ENCODE results near the gene MOAP1.
"Not testable (repeated sequence)": the region's sequence is repeated elsewhere in the genome, so short reads cannot be mapped to it uniquely, and the experiment has no call there.

The MOAP1 gene

GRCh38 chr14:93161411-93161940 is 23.2 kb downstream of the MOAP1 start:
- no peaks in the 10 kb centered on the region for H3K4me1 ChIP-seq (ENCODE audit: control insufficient read depth, insufficient read depth, low read length)
- H3K9me3 ChIP-seq (ENCODE audit: control insufficient read depth in 2 of 2, low read length in 2 of 2) = no peaks in the 10 kb centered on the region
- no peak overlapping the region for H3K27ac ChIP-seq (ENCODE audit: low read length)
- no peaks in the 10 kb centered on the region for H3K36me3 ChIP-seq (ENCODE audit: control insufficient read depth in 2 of 2, insufficient read depth in 2 of 2, low read length in 2 of 2)
- no peaks in the 10 kb centered on the region for H3K27me3 ChIP-seq (ENCODE audit: control insufficient read depth in 1 of 2, insufficient read depth in 2 of 2, low read length in 2 of 2)
- H3K9ac ChIP-seq (ENCODE audit: low read length in 2 of 2) = no peak overlapping the region
- no peak overlapping the region for H3K4me3 ChIP-seq (ENCODE audit: low read length in 2 of 2)

DNA sequence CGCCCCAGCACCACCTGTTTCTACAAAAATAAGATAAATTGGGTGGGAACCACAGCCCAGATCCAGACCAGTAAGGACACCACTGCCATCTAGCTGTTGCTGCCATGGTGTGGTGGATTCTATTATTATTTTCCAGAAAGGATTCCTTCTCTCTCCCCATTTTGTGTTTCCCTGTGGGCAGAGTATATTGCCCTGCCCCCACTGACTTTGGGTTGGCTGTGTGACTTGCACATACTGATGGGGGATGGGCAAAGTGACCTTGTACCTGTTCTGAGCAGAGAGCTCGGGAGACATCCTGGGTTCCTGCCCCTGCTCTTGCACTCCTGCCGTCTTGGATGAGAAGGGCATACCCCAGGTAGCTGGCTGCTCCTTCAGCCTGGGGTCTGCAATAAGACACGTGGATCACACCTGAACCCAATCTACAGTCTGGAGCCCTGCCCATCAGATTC is 24.3 kb downstream of the MOAP1 start:
- Histone ChIP-seq H3K36me3 (ENCODE audit: control insufficient read depth in 2 of 2, insufficient read depth in 2 of 2, low read length in 2 of 2) (no peaks in the 10 kb centered on the region), H3K27ac (ENCODE audit: low read length) (no peak overlapping the region), H3K9me3 (ENCODE audit: control insufficient read depth in 2 of 2, low read length in 2 of 2) (no peaks in the 10 kb centered on the region), H3K27me3 (ENCODE audit: control insufficient read depth in 1 of 2, insufficient read depth in 2 of 2, low read length in 2 of 2) (no peaks in the 10 kb centered on the region), H3K4me1 (ENCODE audit: control insufficient read depth, insufficient read depth, low read length) (no peaks in the 10 kb centered on the region), H3K4me3 (ENCODE audit: low read length in 2 of 2) (no peak overlapping the region), H3K9ac (ENCODE audit: low read length in 2 of 2) (no peak overlapping the region)

DNA sequence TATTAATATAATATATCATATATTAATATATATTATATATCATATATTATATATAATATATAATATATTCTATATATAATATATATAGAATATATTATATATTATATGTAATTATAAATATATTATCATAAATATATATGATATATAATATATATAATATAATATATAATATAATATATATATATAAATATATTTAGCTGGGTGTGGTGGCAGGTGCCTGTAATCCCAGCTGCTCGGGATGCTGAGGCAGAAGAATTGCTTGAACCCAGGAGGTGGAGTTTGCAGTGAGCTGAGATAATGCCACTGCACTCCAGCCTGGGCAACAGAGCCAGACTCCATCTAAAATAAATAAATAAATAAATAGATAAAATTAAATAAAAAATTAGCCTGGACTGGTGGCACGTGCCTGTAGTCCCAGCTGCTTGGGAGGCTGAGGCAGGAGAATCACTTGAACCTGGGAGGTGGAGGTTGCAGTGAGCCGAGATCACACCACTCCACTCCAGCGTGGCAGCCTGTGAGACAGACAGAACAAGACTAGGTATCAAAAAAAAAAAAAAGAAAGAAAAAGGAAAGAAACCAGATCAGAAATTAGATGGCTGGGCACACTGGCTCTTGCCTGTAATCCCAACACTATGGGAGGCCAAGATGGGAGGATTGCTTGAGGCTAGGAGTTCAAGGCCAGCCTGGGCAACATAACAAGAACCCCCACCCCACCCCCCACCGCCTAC is 24.9 kb downstream of the MOAP1 start:
- not testable (repeated sequence) for H3K27ac ChIP-seq (ENCODE audit: low read length); H3K9ac ChIP-seq (ENCODE audit: low read length in 2 of 2); H3K4me1 ChIP-seq (ENCODE audit: control insufficient read depth, insufficient read depth, low read length); H3K36me3 ChIP-seq (ENCODE audit: control insufficient read depth in 2 of 2, insufficient read depth in 2 of 2, low read length in 2 of 2); H3K27me3 ChIP-seq (ENCODE audit: control insufficient read depth in 1 of 2, insufficient read depth in 2 of 2, low read length in 2 of 2); H3K4me3 ChIP-seq (ENCODE audit: low read length in 2 of 2); H3K9me3 ChIP-seq (ENCODE audit: control insufficient read depth in 2 of 2, low read length in 2 of 2)

DNA sequence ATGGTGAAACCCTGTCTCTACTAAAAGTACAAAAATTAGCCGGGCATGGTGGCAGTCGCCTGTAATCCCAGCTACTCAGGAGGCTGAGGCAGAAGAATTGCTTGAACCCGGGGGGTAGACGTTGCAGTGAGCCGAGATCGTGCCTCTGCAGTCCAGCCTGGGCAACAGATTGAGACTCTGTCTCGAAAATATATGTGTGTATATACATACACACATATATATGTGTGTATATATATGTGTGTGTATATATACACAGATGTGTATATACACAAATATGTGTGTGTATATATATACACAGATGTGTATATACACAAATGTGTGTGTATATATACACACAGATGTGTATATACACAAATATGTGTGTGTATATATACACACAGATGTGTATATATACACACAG is 26.3 kb downstream of the MOAP1 start:
- not testable (repeated sequence) for H3K9ac ChIP-seq (ENCODE audit: low read length in 2 of 2); H3K27ac ChIP-seq (ENCODE audit: low read length); H3K4me3 ChIP-seq (ENCODE audit: low read length in 2 of 2); H3K4me1 ChIP-seq (ENCODE audit: control insufficient read depth, insufficient read depth, low read length); H3K9me3 ChIP-seq (ENCODE audit: control insufficient read depth in 2 of 2, low read length in 2 of 2); H3K36me3 ChIP-seq (ENCODE audit: control insufficient read depth in 2 of 2, insufficient read depth in 2 of 2, low read length in 2 of 2); H3K27me3 ChIP-seq (ENCODE audit: control insufficient read depth in 1 of 2, insufficient read depth in 2 of 2, low read length in 2 of 2)

DNA sequence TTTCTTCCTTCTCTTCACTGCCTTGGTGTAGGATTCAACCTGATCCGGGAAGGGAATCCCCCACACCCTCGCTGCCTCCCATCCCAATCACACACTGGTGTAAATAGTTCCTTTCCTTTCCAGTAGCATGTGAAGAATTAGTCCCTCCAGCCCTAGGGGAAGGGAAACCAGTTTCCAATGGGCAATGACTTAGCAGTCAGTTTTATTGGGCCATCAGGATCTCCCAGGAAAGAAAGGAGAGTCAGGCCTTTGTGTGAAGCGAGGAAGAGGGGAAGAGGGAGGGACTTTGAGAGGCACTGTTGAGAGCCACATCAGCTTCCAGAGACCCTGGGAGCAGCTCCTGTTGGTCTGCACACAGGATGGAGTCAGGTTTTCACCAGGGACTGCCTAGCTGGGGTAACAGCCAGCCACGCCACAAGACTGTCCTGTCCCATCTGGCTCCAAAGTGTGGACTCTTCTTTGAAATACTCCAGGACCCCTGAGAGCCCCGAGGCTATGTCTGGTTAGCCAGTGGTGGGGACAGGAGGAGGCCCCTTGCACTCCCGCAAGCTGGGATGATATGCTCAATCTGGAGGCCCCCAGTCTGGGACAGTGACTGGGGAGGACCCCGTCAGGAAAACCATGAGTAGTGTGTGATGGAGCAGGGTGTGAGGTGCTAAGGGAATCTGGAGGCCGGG is 27.9 kb downstream of the MOAP1 start:
- H3K36me3 ChIP-seq (ENCODE audit: control insufficient read depth in 2 of 2, insufficient read depth in 2 of 2, low read length in 2 of 2) = no peaks in the 10 kb centered on the region
- no peak overlapping the region for H3K4me3 ChIP-seq (ENCODE audit: low read length in 2 of 2)
- no peaks in the 10 kb centered on the region for H3K4me1 ChIP-seq (ENCODE audit: control insufficient read depth, insufficient read depth, low read length)
- peaks cover 0 to 2% of the 10 kb centered on the region in 2 donors for H3K27me3 ChIP-seq (ENCODE audit: control insufficient read depth in 1 of 2, insufficient read depth in 2 of 2, low read length in 2 of 2)
- H3K9me3 ChIP-seq (ENCODE audit: control insufficient read depth in 2 of 2, low read length in 2 of 2) = no peaks in the 10 kb centered on the region
- no peak overlapping the region for H3K27ac ChIP-seq (ENCODE audit: low read length)
- no peak overlapping the region for H3K9ac ChIP-seq (ENCODE audit: low read length in 2 of 2)

GRCh38 chr14:93155667-93156066 is 29.0 kb downstream of the MOAP1 start:
- H3K9me3 ChIP-seq (ENCODE audit: control insufficient read depth in 2 of 2, low read length in 2 of 2) = no peaks in the 10 kb centered on the region

GRCh38 chr14:93153121-93153520 is 31.6 kb downstream of the MOAP1 start:
- no peaks in the 10 kb centered on the region for H3K9me3 ChIP-seq (ENCODE audit: control insufficient read depth in 2 of 2, low read length in 2 of 2)
- H3K4me3 ChIP-seq (ENCODE audit: low read length in 2 of 2) = no peak overlapping the region
- H3K9ac ChIP-seq (ENCODE audit: low read length in 2 of 2) = no peak overlapping the region
- no peaks in the 10 kb centered on the region for H3K36me3 ChIP-seq (ENCODE audit: control insufficient read depth in 2 of 2, insufficient read depth in 2 of 2, low read length in 2 of 2)
- peaks cover 0 to 2% of the 10 kb centered on the region in 2 donors for H3K27me3 ChIP-seq (ENCODE audit: control insufficient read depth in 1 of 2, insufficient read depth in 2 of 2, low read length in 2 of 2)
- H3K4me1 ChIP-seq (ENCODE audit: control insufficient read depth, insufficient read depth, low read length) = no peaks in the 10 kb centered on the region
- H3K27ac ChIP-seq (ENCODE audit: low read length) = no peak overlapping the region

More at GRCh38 chr14:93155667-93156066, 29.0 kb downstream of the MOAP1 start:
- H3K4me3 ChIP-seq (ENCODE audit: low read length in 2 of 2) = no peak overlapping the region
- H3K27me3 ChIP-seq (ENCODE audit: control insufficient read depth in 1 of 2, insufficient read depth in 2 of 2, low read length in 2 of 2) = peaks cover 0 to 2% of the 10 kb centered on the region in 2 donors
- H3K9ac ChIP-seq (ENCODE audit: low read length in 2 of 2) = no peak overlapping the region
- no peaks in the 10 kb centered on the region for H3K4me1 ChIP-seq (ENCODE audit: control insufficient read depth, insufficient read depth, low read length)
- H3K27ac ChIP-seq (ENCODE audit: low read length) = no peak overlapping the region
- no peaks in the 10 kb centered on the region for H3K36me3 ChIP-seq (ENCODE audit: control insufficient read depth in 2 of 2, insufficient read depth in 2 of 2, low read length in 2 of 2)

DNA sequence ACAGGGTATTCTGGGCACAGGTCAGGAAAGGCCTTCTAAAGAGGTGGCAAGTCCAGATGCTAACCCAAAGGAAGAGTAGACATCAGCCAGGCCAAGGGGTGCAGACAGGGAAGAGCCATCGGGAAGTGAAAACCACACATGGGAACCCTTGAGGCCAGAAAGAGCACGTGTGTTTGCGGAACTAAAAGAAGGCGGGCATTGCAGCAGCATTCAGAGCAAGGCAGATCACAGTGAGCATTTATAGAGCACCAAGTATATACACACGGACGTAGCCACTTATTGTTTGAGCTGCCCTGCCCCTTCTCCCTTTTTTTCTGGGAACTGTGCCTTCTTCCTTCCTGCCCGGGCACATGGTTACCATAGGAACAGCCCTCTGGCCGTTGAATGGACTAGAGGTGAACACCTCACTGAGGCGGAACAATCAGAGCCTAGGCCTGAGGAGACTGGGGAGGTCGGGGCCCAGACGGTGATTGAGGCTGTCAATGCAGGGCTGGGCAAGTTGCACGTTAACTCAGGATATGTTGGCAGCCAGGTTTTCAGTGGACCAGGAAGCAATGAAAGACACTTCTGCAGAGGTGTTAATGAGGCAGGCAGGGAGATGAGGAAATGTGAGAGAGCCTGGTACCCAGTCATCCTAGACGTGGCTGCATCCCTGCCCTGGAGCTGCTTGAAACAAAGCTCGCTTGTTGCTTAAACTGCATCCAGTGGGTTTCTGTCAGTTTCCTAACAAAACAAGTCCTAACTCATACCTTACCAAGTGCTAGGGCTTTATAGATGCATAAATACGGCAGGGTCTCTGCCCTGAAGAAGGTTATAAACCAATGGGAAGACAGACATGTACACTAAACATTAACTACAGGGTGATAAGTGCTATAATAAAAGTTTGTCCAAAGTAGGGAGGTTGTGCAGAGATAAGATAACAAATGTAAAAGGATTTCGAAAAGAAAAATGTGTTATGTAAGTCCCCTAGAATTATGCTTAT is 34.2 kb downstream of the MOAP1 start:
- H3K9me3 ChIP-seq (ENCODE audit: control insufficient read depth in 2 of 2, low read length in 2 of 2) = no peaks in the 10 kb centered on the region

GRCh38 chr14:93148979-93149378 is 35.7 kb downstream of the MOAP1 start:
- H3K9me3 ChIP-seq (ENCODE audit: control insufficient read depth in 2 of 2, low read length in 2 of 2) = no peaks in the 10 kb centered on the region
- H3K27ac ChIP-seq (ENCODE audit: low read length) = no peak overlapping the region
- no peaks in the 10 kb centered on the region for H3K36me3 ChIP-seq (ENCODE audit: control insufficient read depth in 2 of 2, insufficient read depth in 2 of 2, low read length in 2 of 2)
- H3K4me3 ChIP-seq (ENCODE audit: low read length in 2 of 2) = no peak overlapping the region
- H3K9ac ChIP-seq (ENCODE audit: low read length in 2 of 2) = no peak overlapping the region
- no peaks in the 10 kb centered on the region for H3K4me1 ChIP-seq (ENCODE audit: control insufficient read depth, insufficient read depth, low read length)
- peaks cover 0 to 2% of the 10 kb centered on the region in 2 donors for H3K27me3 ChIP-seq (ENCODE audit: control insufficient read depth in 1 of 2, insufficient read depth in 2 of 2, low read length in 2 of 2)

More for the DNA sequence above, 34.2 kb downstream of the MOAP1 start:
- Histone ChIP-seq H3K9ac (ENCODE audit: low read length in 2 of 2) (no peak overlapping the region), H3K4me3 (ENCODE audit: low read length in 2 of 2) (no peak overlapping the region), H3K36me3 (ENCODE audit: control insufficient read depth in 2 of 2, insufficient read depth in 2 of 2, low read length in 2 of 2) (no peaks in the 10 kb centered on the region), H3K27ac (ENCODE audit: low read length) (no peak overlapping the region), H3K4me1 (ENCODE audit: control insufficient read depth, insufficient read depth, low read length) (no peaks in the 10 kb centered on the region), H3K27me3 (ENCODE audit: control insufficient read depth in 1 of 2, insufficient read depth in 2 of 2, low read length in 2 of 2) (peaks cover 0 to 2% of the 10 kb centered on the region in 2 donors)

DNA sequence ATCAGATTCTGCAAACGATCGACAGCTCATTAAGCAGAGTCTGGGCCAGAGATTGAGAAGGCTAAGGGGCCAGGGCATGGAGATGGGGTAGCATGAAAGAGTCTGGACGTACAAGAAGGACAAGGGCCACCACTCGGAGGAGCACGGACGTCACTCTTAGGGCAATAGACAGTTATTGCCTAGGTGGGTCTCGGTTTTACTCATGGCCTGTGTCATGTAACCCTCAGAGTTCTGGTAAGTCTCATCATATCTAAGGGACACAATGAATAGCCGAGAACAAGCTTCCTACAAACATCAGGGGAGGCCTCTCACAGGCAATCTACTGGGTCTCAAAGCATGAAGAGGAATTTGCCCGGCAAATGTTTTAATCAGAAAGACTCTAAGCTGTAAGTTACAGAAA is 38.6 kb downstream of the MOAP1 start:
- H3K36me3 ChIP-seq (ENCODE audit: control insufficient read depth in 2 of 2, insufficient read depth in 2 of 2, low read length in 2 of 2) = no peaks in the 10 kb centered on the region
- no peaks in the 10 kb centered on the region for H3K27me3 ChIP-seq (ENCODE audit: control insufficient read depth in 1 of 2, insufficient read depth in 2 of 2, low read length in 2 of 2)
- H3K27ac ChIP-seq (ENCODE audit: low read length) = no peak overlapping the region
- no peaks in the 10 kb centered on the region for H3K9me3 ChIP-seq (ENCODE audit: control insufficient read depth in 2 of 2, low read length in 2 of 2)
- H3K4me1 ChIP-seq (ENCODE audit: control insufficient read depth, insufficient read depth, low read length) = no peaks in the 10 kb centered on the region
- H3K4me3 ChIP-seq (ENCODE audit: low read length in 2 of 2) = no peak overlapping the region
- H3K9ac ChIP-seq (ENCODE audit: low read length in 2 of 2) = no peak overlapping the region
